ENCODE results near the gene FBXW8.

The FBXW8 gene

DNA sequence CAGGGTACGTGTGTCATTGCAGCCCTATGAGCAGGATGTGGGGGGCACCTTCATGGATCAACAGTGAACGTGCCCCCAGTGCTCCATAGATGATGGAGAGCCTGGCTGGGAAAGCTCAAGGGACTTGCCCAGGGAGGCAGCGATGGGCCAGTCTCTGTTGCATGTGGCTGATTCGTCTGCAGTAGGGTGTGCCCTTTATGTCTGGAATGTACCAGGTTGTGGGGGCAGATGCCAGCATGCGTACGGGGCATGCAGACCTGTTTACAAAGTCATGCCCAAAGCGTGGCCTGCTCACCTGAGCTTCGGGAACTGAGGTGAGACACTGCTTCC, 116.1 kb downstream of the FBXW8 start:
- no peak for ATAC-seq (replicated peaks)
- H3K36me3 Mint-ChIP-seq: peaks cover 47 to 59% of the 10 kb centered on the region in 2 donors

DNA sequence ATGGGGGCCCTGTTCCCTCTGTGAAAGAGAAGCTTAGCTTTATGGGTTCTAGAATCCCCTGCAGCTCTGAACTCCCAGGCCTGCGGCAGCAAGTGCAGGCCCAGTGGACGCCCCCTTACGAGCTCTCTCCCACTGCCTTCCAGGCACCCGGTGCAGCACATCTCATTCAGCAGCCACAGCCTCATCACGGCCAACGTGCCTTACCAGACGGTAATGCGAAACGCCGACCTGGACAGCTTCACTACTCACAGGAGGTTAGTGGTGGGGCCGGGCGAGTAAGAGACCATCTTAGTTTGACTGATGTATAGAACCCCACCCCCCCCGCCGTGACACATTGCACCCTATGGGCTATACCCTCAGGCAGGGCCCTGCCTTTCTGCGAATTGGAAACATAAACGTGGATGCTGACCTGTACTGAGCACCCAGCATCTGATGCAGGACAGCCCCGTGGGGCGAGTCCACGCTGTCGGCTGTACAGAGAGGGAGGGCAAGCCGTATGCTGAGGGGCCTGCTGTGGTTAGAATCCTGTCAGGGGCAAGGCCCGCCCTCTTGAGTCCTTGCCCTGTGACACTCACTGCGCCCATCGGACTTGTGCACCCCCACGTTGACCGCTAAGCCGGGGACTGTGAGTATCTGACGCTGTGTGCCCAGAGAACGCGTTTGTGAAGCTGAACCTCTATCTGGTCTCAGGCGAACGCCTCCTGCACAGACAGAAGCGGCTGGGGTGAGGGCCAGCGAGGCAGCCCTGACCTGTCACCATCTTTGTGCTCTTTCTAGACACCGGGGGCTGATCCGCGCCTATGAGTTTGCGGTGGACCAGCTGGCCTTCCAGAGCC, 116.7 kb downstream of the FBXW8 start:
- Mint-ChIP-seq H3K27me3 (no peaks in the 10 kb centered on the region), H3K27ac (no peak overlapping the region), H3K9me3 (no peaks in the 10 kb centered on the region), H3K36me3 (peaks cover 50 to 59% of the 10 kb centered on the region in 2 donors), H3K4me1 (peaks cover 4 to 7% of the 10 kb centered on the region in 2 donors), H3K4me3 (no peak overlapping the region)
- no peak for ATAC-seq (replicated peaks)
- DNase-seq: no peak

More for the DNA sequence above, 116.1 kb downstream of the FBXW8 start:
- Mint-ChIP-seq H3K9me3 (no peaks in the 10 kb centered on the region), H3K27ac (peak overlapping the region; percentile 17), H3K4me3 (no peak overlapping the region), H3K4me1 (peaks cover 0 to under 1% of the 10 kb centered on the region in 2 donors), H3K27me3 (no peaks in the 10 kb centered on the region)
- no peak for DNase-seq

DNA sequence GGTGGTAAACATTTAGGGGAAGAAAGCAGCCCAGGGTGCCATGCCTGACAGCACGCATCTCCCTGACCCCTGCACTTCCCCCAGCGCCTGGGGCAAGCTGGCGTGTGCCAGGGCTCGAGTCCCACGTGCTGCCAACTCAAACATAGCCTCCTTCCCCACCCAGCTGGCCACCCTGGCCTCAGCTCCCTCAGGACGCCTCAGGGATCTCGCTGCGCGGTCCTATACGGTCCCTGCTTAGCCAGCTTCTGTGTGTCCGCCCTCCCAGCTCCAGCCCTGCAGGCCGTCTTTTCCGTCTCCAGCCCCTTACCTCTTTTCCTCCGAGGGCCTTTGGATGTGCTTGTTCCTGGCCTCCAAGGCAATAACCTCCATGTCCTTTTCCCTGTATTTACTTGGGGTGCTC, 117.5 kb downstream of the FBXW8 start:
- no peaks in the 10 kb centered on the region for H3K9me3 Mint-ChIP-seq

DNA sequence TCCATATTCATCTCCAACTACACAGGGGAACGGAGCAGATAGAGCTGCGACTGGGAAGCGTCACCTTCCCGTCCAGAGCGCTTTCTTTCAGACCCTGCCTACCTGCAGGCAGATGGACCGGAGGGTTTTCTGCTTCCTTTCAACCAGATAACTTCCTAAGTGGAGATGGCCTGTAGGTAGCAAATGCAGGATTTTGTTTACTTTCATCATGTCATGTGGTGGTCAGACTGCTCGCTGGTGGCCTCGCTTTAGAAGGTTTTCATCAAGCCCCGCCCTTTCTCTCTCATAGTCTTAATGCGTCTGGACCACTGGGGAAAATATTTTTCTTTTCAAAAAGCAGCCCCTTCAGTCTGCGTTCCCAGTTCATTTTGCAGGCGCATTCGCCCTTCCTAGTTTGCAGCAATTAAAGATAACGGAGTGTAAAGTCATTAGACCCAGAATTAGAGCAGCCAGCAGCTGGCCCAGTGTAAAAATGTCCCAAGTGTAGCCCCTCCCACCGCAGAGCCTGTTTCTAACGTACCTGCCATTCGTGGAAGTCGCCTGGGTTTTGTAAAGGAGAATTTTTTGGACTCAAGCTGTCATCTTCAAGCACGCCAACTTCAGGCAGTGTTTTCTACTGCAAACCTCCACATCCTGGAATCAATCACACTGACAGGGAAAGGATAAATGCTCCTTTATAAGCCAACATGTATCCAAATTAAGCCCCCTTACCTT, 119.6 kb downstream of the FBXW8 start:
- H3K27me3 Mint-ChIP-seq: peaks cover 14 to 17% of the 10 kb centered on the region in 2 donors
- DNase-seq: no peak
- no peak overlapping the region for H3K27ac Mint-ChIP-seq

More for the DNA sequence above, 117.5 kb downstream of the FBXW8 start:
- DNase-seq (no peak), ATAC-seq (replicated peaks) (no peak)
- Mint-ChIP-seq H3K4me1 (peaks cover 8 to 15% of the 10 kb centered on the region in 2 donors), H3K27me3 (peaks cover under 1 to 1% of the 10 kb centered on the region in 2 donors), H3K4me3 (no peak overlapping the region), H3K36me3 (peaks cover 50 to 54% of the 10 kb centered on the region in 2 donors), H3K27ac (no peak overlapping the region)

DNA sequence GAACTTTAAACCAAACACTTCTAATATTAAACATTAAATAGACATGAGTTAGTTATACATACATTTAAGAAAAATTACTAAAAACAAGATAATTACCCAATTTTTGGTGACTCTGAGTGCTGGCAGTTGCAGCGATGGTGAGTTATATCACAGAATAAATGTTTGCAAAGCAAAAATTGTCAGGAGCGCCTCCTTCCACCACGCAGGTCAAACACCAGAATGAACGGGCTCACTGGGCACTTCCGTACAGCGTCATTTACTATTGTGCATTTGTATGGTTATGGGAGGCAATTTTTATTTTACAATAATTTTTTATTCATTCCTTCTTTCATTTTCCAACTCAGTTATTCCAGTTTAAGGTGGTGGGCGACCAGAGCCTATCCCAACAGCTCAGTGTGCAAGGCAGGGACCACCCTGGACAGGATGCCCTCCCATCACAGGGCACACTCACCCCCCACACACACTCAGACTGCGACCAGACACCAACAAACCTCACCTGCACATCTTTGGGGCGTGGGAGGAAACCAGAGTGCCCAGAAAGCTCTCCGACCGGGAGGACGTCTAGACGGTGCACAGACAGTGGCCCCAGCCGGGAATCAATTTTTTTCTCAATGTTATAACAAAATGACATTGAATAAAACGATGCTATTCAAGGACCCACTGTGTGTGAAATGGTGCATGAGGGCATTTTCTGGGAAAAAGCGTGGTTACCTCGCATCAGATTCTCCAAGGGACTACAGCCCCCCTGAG, 121.3 kb downstream of the FBXW8 start:
- Mint-ChIP-seq H3K27me3 (peaks cover 14 to 17% of the 10 kb centered on the region in 2 donors), H3K4me1 (peaks cover 12 to 19% of the 10 kb centered on the region in 2 donors), H3K9me3 (no peaks in the 10 kb centered on the region), H3K4me3 (no peak overlapping the region), H3K36me3 (peaks cover 30% of the 10 kb centered on the region in 2 donors), H3K27ac (no peak overlapping the region)
- ATAC-seq (replicated peaks) (peak in 1 of 2 donors; percentile 38), DNase-seq (no peak)

More for the DNA sequence above, 119.6 kb downstream of the FBXW8 start:
- Mint-ChIP-seq H3K36me3 (peaks cover 42 to 43% of the 10 kb centered on the region in 2 donors), H3K9me3 (no peaks in the 10 kb centered on the region), H3K4me1 (peaks cover 12 to 19% of the 10 kb centered on the region in 2 donors), H3K4me3 (no peak overlapping the region)
- ATAC-seq (replicated peaks): no peak

DNA sequence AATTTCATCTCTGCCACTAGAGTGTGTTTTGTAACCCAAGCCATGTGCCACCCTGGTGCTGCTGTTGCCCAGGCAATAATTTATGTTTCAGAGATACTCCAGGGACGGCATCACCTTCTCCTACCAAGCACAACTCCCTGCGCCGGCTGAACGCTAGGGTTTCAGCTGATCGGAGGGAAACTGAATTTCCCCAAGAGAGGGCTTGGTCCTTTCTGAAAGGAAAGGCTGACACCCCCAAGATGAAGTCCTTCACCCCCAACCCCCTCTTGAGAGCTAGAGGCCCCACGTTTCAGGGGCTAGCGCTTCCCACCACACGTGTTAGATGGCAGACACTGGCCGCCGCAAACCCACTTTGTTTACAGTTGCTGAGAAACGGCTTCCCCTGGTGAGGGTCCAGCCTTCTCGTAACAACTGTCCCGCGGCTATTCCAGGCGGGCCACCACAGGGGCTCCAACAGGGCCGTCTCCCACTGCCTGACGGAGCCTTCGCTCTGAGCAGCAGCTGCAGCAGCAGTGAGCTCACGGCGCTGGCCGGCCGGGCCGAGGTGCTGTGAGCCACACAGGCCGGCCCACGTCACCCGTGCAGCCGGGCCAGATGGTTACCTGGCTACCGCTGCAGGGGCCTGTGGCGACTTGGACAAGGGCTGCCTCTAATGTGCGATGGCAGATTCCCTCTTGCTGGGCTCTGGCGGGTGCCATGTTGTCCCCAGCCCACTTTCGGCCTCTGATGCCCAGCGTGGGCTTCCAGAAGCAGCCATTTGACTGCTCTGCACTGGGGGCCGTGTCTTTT, 122.0 kb downstream of the FBXW8 start:
- H3K4me1 Mint-ChIP-seq: peaks cover 12 to 19% of the 10 kb centered on the region in 2 donors
- peaks cover 23 to 26% of the 10 kb centered on the region in 2 donors for H3K36me3 Mint-ChIP-seq
- DNase-seq (no peak), ATAC-seq (replicated peaks) (peak; percentile 50 to 52)
- H3K27ac Mint-ChIP-seq: peak overlapping the region; percentile 70
- no peaks in the 10 kb centered on the region for H3K9me3 Mint-ChIP-seq
- peaks cover 14 to 17% of the 10 kb centered on the region in 2 donors for H3K27me3 Mint-ChIP-seq
- H3K4me3 Mint-ChIP-seq: peak overlapping the region in 1 of 2 donors; percentile 30

DNA sequence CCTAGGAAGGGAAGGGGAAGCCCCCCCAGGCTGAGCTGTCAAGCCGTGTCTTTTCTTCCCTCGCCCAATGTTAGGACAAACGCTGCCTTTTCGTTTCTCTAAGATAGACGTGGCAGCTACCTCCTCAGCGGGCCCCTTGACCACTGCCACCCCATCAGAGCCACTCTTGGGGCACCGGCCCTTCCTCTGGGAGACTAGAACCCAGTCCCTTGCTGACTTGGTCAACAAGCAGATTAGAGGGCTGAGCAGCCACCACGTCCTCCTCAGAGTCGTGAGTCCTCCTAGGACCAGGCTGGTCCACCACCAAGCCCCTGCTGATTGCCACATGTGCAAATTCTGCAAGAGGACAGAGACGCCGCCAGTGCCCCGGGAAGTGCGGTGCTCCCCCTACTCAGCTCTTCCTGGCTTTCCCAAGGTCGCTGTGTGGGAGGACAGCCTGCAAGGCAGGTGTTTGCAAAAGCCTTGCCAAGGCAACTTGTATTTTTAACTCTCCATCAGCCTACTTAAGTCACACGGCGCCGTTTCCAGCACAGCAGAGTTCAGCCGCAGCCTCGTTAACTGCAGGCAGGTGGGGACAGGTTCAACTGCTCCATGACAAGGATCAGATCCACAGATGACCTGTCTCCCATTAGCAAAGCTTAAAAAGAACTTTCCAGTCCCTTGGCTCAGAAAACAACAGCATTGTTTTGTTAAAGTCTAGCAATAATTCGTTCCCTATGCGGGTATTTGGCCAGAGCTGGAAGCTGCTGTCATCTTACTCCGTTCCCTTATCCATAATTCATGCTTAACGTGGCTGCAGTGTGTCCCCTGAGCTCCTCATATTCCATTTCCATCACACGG, 122.9 kb downstream of the FBXW8 start:
- DNase-seq: no peak
- Mint-ChIP-seq H3K27me3 (peaks cover 14 to 17% of the 10 kb centered on the region in 2 donors), H3K4me3 (peak overlapping the region; percentile 10 to 65)

DNA sequence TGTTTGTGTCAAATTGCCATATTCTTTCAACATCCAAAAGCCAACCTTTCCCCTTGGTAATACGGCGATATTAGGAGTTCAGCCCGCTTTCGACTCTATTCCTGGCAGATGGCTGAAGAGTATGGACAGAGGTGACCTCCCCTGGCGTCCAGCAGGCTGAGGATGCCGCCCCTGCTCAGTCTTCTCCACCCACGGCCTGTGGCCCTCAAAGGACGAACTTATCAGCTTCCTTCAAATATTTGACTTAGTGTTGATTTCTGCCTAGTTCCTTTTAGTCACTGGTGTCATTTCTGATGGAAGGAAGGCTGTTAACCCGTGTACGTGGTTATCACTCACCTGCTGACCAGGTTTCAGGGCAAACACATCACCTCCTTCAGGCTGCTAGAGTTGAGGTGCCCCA, 123.5 kb downstream of the FBXW8 start:
- H3K27me3 Mint-ChIP-seq: peaks cover 14 to 17% of the 10 kb centered on the region in 2 donors
- no peak overlapping the region for H3K4me3 Mint-ChIP-seq
- no peaks in the 10 kb centered on the region for H3K9me3 Mint-ChIP-seq
- peaks cover 14 to 22% of the 10 kb centered on the region in 2 donors for H3K36me3 Mint-ChIP-seq
- no peak for DNase-seq
- peaks cover 12 to 19% of the 10 kb centered on the region in 2 donors for H3K4me1 Mint-ChIP-seq
- no peak for ATAC-seq (replicated peaks)
- no peak overlapping the region for H3K27ac Mint-ChIP-seq

More for the DNA sequence above, 122.9 kb downstream of the FBXW8 start:
- no peaks in the 10 kb centered on the region for H3K9me3 Mint-ChIP-seq
- peaks cover 15 to 22% of the 10 kb centered on the region in 2 donors for H3K36me3 Mint-ChIP-seq
- H3K4me1 Mint-ChIP-seq: peaks cover 12 to 19% of the 10 kb centered on the region in 2 donors
- no peak for ATAC-seq (replicated peaks)
- H3K27ac Mint-ChIP-seq: peak overlapping the region; percentile 69

DNA sequence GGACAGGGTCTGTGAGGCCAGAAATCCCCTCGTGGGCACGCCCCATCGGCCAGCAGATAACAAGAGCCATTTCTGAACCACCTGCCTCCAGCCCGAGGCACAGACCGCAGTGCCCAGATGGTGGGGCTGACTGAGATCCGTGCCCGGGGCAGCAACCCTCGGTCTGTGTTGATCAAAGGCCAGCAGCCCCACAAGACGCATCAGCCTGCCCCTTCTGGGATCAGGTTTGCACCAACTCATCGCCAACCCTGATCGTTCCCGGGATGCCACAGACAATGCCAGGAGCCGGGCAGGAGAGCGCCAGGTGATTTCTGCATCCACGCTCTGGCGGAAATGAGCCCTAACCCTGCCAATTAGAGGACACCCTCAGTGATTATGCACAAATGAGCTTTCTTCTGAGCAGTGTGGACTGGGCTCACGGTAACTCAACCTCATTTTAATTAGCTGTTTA, 124.0 kb downstream of the FBXW8 start:
- Mint-ChIP-seq H3K27ac (no peak overlapping the region), H3K4me1 (peaks cover 12 to 19% of the 10 kb centered on the region in 2 donors), H3K9me3 (no peaks in the 10 kb centered on the region), H3K27me3 (peaks cover 14 to 17% of the 10 kb centered on the region in 2 donors), H3K36me3 (peaks cover 14 to 22% of the 10 kb centered on the region in 2 donors), H3K4me3 (no peak overlapping the region)
- no peak for DNase-seq
- ATAC-seq (replicated peaks): no peak

DNA sequence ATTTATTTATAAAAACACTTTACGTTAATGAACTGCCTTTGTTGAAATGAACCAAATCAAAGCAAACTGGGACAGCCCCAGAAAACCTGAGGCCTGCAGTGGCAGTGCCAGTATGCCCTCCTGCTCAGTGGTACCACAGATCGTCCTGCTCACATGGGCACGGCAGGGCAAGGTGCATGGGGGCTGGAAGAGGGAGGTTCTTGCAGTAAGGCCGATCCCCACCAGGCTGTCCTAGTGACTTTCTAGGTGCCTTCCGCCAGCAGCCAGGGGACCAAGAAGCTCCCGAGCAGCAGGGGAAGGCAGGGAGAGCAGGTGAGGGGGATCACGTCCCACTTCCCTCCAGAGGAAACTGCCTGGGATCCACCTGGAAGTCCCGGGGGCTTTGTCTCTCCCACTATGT, 124.5 kb downstream of the FBXW8 start:
- peaks cover 10 to 19% of the 10 kb centered on the region in 2 donors for H3K36me3 Mint-ChIP-seq
- peaks cover 12 to 22% of the 10 kb centered on the region in 2 donors for H3K4me1 Mint-ChIP-seq
- no peak overlapping the region for H3K27ac Mint-ChIP-seq
- H3K4me3 Mint-ChIP-seq: no peak overlapping the region
- ATAC-seq (replicated peaks): no peak
- no peaks in the 10 kb centered on the region for H3K9me3 Mint-ChIP-seq
- peaks cover 14 to 17% of the 10 kb centered on the region in 2 donors for H3K27me3 Mint-ChIP-seq
- no peak for DNase-seq

DNA sequence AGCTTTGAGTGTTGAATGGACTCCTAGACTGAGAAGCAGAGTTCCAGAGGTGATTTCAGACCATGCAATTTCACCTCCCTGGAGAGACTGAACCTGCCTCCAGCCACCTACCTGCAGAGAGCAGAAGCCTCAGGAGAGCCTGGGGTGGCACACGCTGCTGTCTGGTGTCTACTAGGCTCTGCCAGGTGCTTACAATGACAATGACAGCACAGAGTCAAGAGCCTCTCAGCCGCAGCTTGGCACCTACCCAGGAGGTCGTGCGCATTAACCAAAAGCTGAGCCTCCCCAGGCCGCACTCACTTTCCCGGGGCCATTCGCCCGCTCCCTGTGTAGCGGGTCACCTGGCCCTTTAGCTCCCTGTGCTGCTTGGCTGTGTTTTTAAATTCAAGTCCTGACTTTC, 125.3 kb downstream of the FBXW8 start:
- DNase-seq (no peak), ATAC-seq (replicated peaks) (no peak)
- no peak overlapping the region for H3K4me3 Mint-ChIP-seq
- no peak overlapping the region for H3K27ac Mint-ChIP-seq
- peaks cover 3 to 11% of the 10 kb centered on the region in 2 donors for H3K36me3 Mint-ChIP-seq
- H3K9me3 Mint-ChIP-seq: no peaks in the 10 kb centered on the region
- H3K27me3 Mint-ChIP-seq: peaks cover 17 to 19% of the 10 kb centered on the region in 2 donors
- H3K4me1 Mint-ChIP-seq: peaks cover 12 to 28% of the 10 kb centered on the region in 2 donors

DNA sequence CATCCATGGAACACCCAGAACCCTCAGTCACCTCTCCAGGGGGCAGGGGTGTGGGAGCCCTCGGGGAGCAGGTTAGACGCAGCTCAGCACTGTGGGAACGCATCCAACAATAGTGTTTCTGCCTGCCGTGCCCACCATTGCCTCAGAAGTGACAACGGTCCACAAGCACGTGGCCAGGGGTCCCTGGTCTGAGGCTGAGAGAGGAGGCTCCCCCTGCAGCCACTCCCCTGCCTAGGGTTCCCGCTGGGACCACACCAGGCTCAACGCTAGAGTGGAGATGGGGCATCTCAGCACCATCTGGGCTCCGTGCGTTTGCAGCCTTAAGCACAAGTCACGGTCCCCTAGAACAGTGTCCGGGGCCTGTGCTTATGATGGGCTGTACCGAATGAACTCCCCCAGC, 125.8 kb downstream of the FBXW8 start:
- DNase-seq: no peak
- Mint-ChIP-seq H3K27me3 (peaks cover 17 to 19% of the 10 kb centered on the region in 2 donors), H3K36me3 (peaks cover 0 to 8% of the 10 kb centered on the region in 2 donors), H3K4me1 (peaks cover 12 to 28% of the 10 kb centered on the region in 2 donors), H3K27ac (no peak overlapping the region), H3K4me3 (no peak overlapping the region), H3K9me3 (no peaks in the 10 kb centered on the region)
- no peak for ATAC-seq (replicated peaks)

All from stimulated activated naive B cell treated with anti-CD40 and anti-IgM and Interleukin-4, amounts not matched to agents 10 μg/mL and 1 μg/mL and 100 μg/mL, for 72 hours (primary cell).